Activated CD8-positive, alpha-beta memory T cell treated with anti-CD3 and anti-CD28 coated beads for 48 hours (primary cell): Measurements from ENCODE around the gene P3R3URF.
A peak's percentile ranks its signal among the peaks of the same experiment; 100 is the strongest.

Source experiments
- DNase-seq, 3 experiments: peaks; one replicate each; pipeline ENCODE4 v3.0.0-alpha.2; 2020; ENCODE audit warnings: low read depth in 2 of 3, low spot score in 2 of 3

The P3R3URF gene

GRCh38 chr1:46133781-46134350 is 42.4 kb downstream of the P3R3URF start:
- no peak for DNase-seq

- DNase-seq = no peak
Measured at GRCh38 chr1:46133181-46133658, 43.1 kb downstream of the P3R3URF start.

- DNase-seq = peak; percentile 71 to 76 (median 73)
Measured at GRCh38 chr1:46132529-46133180, 43.6 kb downstream of the P3R3URF start, which contains the start of gene PIK3R3. TSS of gene PIK3R3 (minus strand) at chr1:46132629. CDS start at chr1:46131952, 677 bp downstream.

GRCh38 chr1:46131712-46132528 is 44.4 kb downstream of the P3R3URF start:
- peak in 1 of 3 experiments; percentile 16 for DNase-seq

GRCh38 chr1:46131093-46131492 is 45.2 kb downstream of the P3R3URF start:
- DNase-seq = no peak

GRCh38 chr1:46130606-46131005 is 45.7 kb downstream of the P3R3URF start:
- no peak for DNase-seq

- DNase-seq = no peak
Measured at GRCh38 chr1:46130121-46130520, 46.2 kb downstream of the P3R3URF start.

GRCh38 chr1:46128344-46128743 is 47.9 kb downstream of the P3R3URF start:
- DNase-seq = no peak
